Esophagus muscularis mucosa (tissue), 4 donors: Measurements from ENCODE around the gene SNCB.

Experiments used
- EP300 ChIP-seq: sonication (generic); formaldehyde crosslinking; IDR thresholded peaks from one replicate; pipeline ENCODE4 v1.6.1; 2017; ENCODE audit warnings: antibody characterized with exemption
- POLR2A ChIP-seq: fragments of 450-650 bp; IDR thresholded peaks from one replicate; pipeline ENCODE4 v1.6.1; 2017; ENCODE audit warnings: antibody characterized with exemption, moderate library complexity, mild to moderate bottlenecking, low read depth
- TF ChIP-seq, protein P1 (sequence below), 3 experiments: fragments of 200-600 bp in 2 of 3; fragments of 450-650 bp in 1 of 3; sonication (generic) in 2 of 3; IDR thresholded peaks; one replicate each; pipeline ENCODE4 v1.5.1; 2017 to 2019; ENCODE audit warnings: antibody characterized with exemption in 3 of 3, mild to moderate bottlenecking in 2 of 3, moderate library complexity in 1 of 3

DNA sequence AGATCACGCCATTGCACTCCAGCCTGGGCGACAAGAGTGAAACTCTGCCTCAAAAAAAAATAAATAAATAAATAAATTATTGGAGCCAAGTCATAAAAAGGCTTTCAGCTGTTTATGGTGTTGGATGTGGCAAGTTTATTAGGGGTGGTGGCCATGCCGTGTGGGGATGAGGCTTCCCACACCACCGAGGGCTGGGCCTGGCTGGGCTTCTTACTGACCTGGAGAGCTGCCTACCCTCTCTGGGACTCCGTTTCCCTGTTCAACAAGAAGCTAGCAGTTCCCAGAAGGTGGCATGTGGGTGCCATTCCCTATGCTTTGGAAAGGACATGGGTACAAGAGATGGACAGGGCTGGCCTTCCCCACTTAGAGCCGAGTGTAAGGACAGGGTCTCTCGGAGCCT, 42.9 kb downstream of the SNCB start:
- TF ChIP-seq POLR2A (no peak), EP300 (no peak)
- TF ChIP-seq, protein P1, sequence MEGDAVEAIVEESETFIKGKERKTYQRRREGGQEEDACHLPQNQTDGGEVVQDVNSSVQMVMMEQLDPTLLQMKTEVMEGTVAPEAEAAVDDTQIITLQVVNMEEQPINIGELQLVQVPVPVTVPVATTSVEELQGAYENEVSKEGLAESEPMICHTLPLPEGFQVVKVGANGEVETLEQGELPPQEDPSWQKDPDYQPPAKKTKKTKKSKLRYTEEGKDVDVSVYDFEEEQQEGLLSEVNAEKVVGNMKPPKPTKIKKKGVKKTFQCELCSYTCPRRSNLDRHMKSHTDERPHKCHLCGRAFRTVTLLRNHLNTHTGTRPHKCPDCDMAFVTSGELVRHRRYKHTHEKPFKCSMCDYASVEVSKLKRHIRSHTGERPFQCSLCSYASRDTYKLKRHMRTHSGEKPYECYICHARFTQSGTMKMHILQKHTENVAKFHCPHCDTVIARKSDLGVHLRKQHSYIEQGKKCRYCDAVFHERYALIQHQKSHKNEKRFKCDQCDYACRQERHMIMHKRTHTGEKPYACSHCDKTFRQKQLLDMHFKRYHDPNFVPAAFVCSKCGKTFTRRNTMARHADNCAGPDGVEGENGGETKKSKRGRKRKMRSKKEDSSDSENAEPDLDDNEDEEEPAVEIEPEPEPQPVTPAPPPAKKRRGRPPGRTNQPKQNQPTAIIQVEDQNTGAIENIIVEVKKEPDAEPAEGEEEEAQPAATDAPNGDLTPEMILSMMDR (IDR thresholded peaks at IDR 0.05), result no peak
